ENCODE measurements around the gene GRB2.

Gene GRB2

DNA sequence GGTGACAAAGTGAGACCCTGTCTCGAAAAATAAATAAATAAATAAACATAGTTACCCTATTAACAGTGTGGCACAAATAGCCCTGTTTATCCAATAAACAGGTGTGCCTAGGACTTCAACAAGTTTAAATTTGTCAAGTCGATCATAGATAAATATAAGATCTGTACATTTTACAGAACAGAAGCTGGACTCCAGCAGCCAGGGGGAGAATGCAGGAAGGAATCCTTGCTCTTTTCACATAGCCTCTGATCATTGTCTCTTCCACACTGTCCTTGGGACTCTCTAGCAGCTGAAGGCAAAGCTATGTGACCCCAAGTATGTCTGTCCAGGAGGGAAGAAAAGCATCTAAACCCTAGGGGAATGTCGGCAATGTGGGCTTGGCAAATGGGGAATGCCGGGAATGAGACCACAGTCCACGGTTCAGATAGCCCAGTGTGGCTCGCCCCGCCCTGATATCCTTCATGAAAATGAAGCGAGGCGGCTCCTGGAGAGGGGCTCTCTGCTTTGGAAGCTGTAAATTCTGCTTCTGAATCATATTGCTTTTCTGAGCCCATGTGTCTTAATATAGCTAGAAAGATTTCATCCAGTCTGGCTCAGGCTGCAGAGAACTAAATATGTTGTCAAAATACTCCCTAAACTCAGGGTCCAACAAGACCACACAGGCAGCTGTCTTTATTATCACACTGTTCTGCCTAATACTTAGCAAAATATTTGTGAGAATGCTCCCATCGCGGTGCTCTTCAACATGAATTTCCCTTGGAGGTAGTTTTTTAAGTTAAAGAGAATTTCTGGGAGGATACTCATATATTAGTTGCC lies 24.9 kb upstream of the GRB2 start:
- Mint-ChIP-seq H3K9me3 (no peaks in the 10 kb centered on the region), H3K36me3 (no peaks in the 10 kb centered on the region), H3K4me1 (peaks cover 13% of the 10 kb centered on the region), H3K27ac (no peak overlapping the region), H3K4me3 (no peak overlapping the region)
- ATAC-seq (no peak), DNase-seq (ENCODE audit: low spot score in 2 of 2) (no peak)

DNA sequence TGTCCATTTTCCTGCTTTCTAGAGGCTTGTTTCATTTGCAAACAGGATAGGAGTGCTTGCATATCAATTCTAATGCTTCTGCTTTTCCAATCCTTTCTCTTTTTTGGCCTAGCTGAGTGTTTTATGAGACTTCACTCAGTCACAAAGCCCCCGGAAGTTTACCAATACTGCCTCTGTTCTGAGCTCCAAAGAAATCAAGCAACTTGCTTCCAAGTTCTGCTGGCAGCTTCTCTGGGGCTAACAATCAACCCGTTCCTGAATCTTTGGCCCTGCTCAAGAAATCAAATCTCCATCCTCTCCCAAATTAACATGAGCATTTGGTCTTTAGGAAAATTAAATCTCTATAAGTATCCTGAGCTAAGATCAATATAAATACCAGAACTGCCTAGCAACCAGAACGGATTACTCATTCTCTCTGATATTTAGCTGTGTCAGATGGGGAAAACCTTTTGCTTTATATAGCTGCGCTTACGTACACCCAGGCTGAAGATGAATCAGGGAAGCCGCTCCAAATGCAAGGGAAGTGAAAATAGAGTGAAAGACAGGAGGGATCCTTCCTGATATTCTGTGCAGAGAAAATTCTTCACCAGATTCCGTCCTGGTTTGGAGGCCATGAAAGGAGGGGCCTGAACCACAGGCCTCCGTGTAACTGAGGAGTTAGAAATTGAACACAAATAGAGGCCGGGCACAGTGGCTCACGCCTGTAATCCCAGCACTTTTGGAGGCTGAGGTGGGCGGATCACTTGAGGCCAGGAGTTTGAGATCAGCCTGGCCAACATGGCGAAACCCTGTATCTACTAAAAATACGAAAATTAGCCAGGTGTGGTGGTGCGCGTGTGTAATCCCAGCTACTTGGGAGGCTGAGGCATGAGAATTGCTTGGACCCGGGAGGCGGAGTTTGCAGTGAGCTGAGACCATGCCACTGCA lies 23.3 kb upstream of the GRB2 start:
- Mint-ChIP-seq H3K4me3 (no peak overlapping the region), H3K27ac (no peak overlapping the region), H3K4me1 (peaks cover 6% of the 10 kb centered on the region), H3K9me3 (no peaks in the 10 kb centered on the region), H3K36me3 (no peaks in the 10 kb centered on the region)
- ATAC-seq = peak; percentile 69
- DNase-seq (ENCODE audit: low spot score in 2 of 2) = no peak

DNA sequence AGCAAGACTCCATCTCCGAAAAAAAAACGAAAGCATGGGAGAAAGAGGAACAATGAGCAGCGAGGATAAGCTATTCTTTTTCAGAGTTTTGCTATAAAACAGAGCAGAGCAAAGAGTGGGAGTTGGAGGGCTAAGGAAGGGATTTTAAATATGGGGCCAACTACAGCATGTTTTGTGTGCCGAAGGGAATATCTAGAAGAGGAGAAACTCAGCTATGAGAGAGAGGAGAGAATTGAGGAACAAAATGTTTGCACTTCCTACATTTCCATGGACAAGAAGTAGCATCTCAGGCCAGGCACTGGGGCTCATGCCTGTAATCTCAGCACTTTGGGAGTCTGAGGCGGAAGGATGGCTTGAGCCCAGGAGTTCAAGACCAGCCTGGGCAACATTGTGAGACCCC lies 13.1 kb upstream of the GRB2 start:
- no peak for DNase-seq (ENCODE audit: low spot score in 2 of 2)
- no peak overlapping the region for H3K4me3 Mint-ChIP-seq
- no peaks in the 10 kb centered on the region for H3K9me3 Mint-ChIP-seq
- H3K4me1 Mint-ChIP-seq = peaks cover 6% of the 10 kb centered on the region
- ATAC-seq = no peak
- H3K36me3 Mint-ChIP-seq = no peaks in the 10 kb centered on the region
- H3K27ac Mint-ChIP-seq = no peak overlapping the region

DNA sequence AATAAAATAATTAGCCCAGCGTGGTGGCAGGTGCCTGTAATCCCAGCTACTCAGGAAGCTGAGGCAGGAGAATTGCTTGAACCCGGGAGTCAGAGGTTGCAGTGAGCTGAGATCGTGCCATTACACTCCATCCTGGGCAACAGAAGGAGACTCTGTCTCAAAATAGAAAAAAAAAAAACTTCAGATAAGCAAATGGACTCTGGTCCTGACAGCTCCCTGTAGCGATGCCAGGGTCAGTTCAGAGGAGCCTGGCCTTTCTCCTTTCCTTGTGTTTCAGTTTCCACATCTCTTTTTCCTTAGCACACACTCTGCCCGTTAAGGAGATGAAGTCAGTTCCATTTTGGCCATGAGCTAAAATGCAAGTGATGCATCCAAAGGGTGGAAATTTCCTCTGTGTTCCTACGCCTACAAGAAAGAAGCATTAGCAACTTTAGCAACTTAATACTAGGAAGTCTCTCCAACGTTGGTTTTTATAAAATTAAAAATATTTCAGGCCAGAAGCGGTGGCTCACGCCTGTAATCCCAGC lies 11.6 kb upstream of the GRB2 start:
- DNase-seq (ENCODE audit: low spot score in 2 of 2) = no peak
- H3K4me3 Mint-ChIP-seq = no peak overlapping the region
- no peaks in the 10 kb centered on the region for H3K36me3 Mint-ChIP-seq
- H3K27ac Mint-ChIP-seq = no peak overlapping the region
- no peak for ATAC-seq
- H3K4me1 Mint-ChIP-seq = peaks cover 18% of the 10 kb centered on the region
- no peaks in the 10 kb centered on the region for H3K9me3 Mint-ChIP-seq

DNA sequence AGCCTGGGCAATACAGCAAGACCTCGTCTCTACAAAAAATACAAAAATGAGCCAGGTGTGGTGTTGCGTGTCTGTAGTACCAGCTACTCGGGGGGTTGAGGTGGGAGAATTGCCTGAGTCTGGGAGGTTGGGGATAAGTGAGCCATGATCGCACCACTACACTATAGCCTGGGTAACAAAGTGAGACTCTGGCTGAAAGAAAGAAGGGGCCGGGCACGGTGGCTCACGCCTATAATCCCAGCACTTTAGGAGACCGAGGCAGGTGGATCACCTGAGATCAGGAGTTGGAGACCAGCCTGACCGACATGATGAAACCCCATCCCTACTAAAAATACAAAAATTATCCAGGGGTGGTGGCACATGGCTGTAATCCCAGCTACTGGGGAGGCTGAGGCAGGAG lies 10.5 kb upstream of the GRB2 start:
- Mint-ChIP-seq H3K4me1 (peaks cover 21% of the 10 kb centered on the region), H3K9me3 (no peaks in the 10 kb centered on the region), H3K4me3 (no peak overlapping the region), H3K36me3 (no peaks in the 10 kb centered on the region), H3K27ac (peak overlapping the region; percentile 74)
- no peak for ATAC-seq
- no peak for DNase-seq (ENCODE audit: low spot score in 2 of 2)

DNA sequence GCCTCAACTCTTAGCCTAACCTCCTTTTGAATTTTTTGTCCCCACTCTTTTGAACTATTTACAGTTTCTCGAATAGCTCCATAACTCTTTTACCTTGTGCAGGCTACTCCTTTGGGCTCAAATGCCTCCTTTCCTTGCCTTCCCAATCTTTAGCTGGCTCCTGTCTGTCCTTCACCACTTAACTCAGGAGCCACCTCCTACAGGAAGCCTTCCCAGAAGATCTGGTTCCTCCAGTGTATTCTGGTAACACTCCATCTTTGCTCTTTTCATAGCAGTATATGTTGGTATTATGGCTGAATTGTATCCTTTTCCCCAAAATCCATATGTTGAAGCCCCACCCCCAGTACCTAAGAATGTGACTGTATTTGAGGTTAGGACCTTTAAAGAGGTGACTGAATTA lies 9.0 kb upstream of the GRB2 start:
- Mint-ChIP-seq H3K4me3 (no peak overlapping the region), H3K4me1 (peaks cover 21% of the 10 kb centered on the region), H3K9me3 (no peaks in the 10 kb centered on the region), H3K27ac (peak overlapping the region; percentile 32), H3K36me3 (no peaks in the 10 kb centered on the region)
- DNase-seq (ENCODE audit: low spot score in 2 of 2) = no peak
- no peak for ATAC-seq

DNA sequence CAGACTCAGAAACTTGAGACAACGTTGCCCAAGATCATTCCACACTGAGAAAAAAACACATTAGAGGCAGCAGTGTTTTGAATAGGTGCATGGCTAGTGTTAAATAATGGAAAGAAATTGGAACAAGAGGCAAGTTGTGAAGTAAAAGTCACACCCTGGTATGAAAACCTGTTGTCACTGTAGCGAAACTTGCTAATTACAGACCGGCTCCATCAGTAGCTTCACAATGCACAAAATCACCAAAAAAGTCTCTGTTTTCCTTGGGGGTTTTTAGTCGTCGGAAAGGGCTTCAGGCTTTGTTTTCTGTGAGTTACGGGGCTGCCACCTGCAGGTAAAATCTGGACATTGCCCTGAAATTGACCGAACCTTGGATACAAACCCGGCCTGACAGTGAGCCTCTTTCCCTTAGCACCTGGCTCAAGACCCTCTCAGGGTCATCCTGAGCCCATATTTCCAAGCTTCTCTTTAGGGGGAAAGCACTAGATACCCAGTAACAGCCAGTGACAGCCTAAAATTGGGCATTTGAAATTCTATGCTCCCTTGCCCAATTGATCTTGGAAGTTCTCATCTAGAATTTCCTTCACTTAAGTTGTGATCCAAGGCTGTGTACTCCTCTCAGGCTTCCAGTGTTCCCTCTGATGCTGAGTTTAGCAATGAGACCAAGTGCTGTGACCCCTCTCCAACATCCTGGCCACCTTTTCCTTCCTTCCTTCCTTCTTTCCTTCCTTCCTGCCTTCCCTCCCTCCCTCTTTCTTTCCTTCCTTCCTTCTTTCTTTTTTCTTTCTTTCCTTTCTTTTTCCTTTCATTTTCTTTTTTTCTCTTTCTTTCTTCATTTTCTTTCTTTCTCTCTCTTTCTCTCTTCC lies 7.2 kb upstream of the GRB2 start:
- no peaks in the 10 kb centered on the region for H3K36me3 Mint-ChIP-seq
- H3K4me3 Mint-ChIP-seq = no peak overlapping the region
- DNase-seq (ENCODE audit: low spot score in 2 of 2) (peak; percentile 61 to 87), ATAC-seq (peak; percentile 83)
- peaks cover 15% of the 10 kb centered on the region for H3K4me1 Mint-ChIP-seq
- H3K27ac Mint-ChIP-seq = peak overlapping the region; percentile 77
- no peaks in the 10 kb centered on the region for H3K9me3 Mint-ChIP-seq

DNA sequence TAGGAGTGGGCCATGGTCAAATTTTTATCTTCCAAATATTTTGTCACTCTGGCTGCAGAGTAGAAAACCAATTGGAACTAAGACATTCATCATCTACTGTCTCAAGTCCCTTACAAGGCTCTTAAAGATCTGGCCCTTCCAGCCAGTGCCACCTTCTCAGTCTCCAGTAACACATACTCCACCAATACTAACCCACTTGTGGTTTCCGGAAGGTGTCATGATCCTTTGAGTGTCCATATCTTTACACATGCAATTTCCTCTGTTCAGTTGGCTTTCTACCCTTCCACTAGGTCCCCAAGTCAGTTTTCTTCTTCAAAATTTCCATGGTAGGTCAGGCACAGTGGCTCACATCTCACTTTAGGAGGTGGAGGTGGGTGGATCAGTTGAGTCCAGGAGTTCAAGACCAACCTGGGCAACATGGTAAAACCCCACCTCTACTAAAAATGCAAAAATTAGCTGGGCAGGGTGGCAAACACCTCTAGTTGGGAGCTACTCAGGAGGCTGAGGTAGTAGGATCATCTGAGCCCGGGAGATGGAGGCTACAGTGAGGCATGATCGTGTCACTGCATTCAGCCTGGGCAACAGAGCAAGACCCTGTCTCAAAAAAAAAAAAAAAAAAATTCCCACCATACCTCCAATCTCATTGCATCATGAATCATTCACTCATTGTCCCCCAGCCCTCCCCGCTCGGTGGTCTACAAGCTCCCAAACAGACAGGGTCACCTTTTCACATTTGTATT lies 6.0 kb upstream of the GRB2 start:
- ATAC-seq = peak; percentile 35
- no peak overlapping the region for H3K27ac Mint-ChIP-seq
- H3K9me3 Mint-ChIP-seq = no peaks in the 10 kb centered on the region
- H3K4me3 Mint-ChIP-seq = no peak overlapping the region
- no peak for DNase-seq (ENCODE audit: low spot score in 2 of 2)
- no peaks in the 10 kb centered on the region for H3K36me3 Mint-ChIP-seq
- H3K4me1 Mint-ChIP-seq = peaks cover 21% of the 10 kb centered on the region

DNA sequence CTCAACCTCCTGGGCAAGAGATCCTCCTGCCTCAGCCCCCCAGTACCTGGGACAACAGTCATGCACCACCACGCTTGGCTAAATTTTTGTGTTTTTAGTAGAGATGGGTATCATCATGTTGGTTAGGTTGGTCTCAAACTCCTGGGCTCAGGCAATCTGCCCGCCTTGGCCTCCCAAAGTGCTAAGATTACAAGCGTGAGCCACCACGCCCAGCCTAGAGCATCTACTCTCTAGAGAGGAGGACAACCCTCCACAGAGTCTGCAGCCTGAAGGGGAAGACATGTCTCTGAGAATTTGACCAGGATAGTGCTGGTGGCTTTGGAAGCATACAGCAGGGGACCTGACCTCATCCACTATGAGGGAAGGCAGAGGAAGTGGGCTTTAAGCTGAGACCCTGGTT lies 4.7 kb upstream of the GRB2 start:
- Mint-ChIP-seq H3K4me1 (peaks cover 29% of the 10 kb centered on the region), H3K9me3 (no peaks in the 10 kb centered on the region), H3K27ac (peak overlapping the region; percentile 2), H3K36me3 (peaks cover 2% of the 10 kb centered on the region), H3K4me3 (no peak overlapping the region)
- no peak for ATAC-seq
- DNase-seq (ENCODE audit: low spot score in 2 of 2) = no peak

DNA sequence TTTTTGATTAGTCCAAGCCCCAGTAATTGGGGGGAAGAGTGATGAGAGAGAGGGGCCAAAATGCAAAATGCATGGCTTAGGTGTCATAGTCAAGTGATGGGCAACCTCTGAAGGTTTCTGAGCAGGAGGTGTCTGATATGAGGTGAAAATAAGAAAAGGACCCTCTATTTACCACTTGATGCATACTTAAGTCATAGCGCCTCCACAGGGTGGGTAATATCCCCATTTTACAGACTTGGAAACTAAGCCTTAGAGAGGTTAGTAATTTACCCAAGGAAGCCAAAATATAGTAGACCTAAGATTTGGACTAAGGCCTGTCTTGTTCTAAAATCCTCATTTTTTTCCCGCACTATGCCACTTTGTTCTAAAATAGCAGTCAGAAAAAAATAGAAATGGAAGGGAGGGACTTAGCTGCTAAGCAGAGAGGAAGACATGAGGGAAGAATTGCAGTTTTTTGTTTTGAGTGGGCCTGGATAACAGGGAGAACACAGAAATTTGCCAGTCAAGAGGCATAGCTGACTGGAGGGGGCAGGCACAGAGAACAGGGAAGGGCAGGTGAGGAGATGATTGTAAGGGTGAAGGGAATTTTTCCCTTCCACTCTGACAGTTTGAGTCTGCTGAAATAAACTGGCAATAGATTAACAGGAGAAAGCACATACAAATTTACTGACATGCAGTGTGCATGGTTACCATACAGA lies 2.3 kb upstream of the GRB2 start:
- peaks cover 23% of the 10 kb centered on the region for H3K36me3 Mint-ChIP-seq
- H3K27ac Mint-ChIP-seq = no peak overlapping the region
- H3K9me3 Mint-ChIP-seq = no peaks in the 10 kb centered on the region
- ATAC-seq = no peak
- H3K4me1 Mint-ChIP-seq = peaks cover 31% of the 10 kb centered on the region
- no peak for DNase-seq (ENCODE audit: low spot score in 2 of 2)
- H3K4me3 Mint-ChIP-seq = no peak overlapping the region

DNA sequence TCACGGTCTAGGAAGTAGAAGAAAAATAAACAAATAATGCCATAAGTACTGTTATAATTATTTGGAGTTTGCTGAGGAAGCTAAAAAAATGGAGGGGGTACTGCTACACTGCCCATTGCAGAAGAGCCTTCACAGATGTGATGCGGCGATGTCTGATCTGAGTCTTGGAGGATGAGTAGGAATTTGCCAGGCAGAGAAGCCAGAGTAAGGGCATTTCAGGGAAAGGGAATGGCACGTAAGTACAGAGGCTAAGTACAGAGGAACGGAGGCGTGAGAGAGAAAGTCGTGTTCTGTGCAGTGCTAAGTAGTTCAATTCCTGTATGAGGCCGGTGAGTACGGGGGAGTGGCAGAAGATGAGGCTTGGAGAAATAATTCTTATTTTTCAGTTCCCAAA lies 741 bp upstream of the GRB2 start:
- H3K9me3 Mint-ChIP-seq = no peaks in the 10 kb centered on the region
- H3K4me3 Mint-ChIP-seq = peak overlapping the region; percentile 89
- peaks cover 36% of the 10 kb centered on the region for H3K36me3 Mint-ChIP-seq
- no peak for ATAC-seq
- peak overlapping the region; percentile 94 for H3K27ac Mint-ChIP-seq
- no peak for DNase-seq (ENCODE audit: low spot score in 2 of 2)
- peaks cover 36% of the 10 kb centered on the region for H3K4me1 Mint-ChIP-seq

DNA sequence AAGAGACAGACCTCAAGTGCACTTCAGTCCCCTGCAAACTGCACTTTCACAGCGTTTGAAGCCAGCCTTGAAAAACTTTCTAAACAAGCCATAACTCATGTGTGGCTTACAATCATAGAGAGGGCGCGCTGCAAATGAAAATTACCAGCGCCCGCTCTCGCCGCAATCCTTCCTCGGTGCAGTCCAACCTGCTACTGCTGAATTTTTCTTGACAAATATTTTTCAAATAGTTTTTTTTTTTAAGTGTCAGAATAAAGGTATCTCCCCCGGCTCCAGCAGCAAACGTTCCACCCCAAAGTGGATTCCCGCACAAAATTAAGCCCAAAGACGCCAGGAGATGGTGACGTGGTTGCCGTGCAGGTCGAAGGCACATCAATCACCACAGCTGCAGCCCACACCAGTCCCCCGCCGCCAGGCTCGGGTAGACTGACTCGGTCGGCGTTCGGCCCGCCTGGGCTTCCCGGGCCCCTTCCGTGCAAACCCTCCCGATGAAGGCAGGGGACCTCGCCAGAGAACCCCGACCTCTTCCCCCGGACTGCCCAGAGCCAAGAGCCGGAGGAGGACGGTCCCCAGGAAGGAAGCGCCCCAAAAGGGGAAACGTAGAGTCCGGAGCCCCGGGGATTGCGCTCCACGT lies 630 bp downstream of the GRB2 start:
- H3K4me3 Mint-ChIP-seq = peak overlapping the region; percentile 89
- no peaks in the 10 kb centered on the region for H3K9me3 Mint-ChIP-seq
- peak; percentile 60 for ATAC-seq
- H3K36me3 Mint-ChIP-seq = peaks cover 47% of the 10 kb centered on the region
- DNase-seq (ENCODE audit: low spot score in 2 of 2) = peak; percentile 35 to 82
- H3K27ac Mint-ChIP-seq = peak overlapping the region; percentile 94
- H3K4me1 Mint-ChIP-seq = peaks cover 36% of the 10 kb centered on the region

DNA sequence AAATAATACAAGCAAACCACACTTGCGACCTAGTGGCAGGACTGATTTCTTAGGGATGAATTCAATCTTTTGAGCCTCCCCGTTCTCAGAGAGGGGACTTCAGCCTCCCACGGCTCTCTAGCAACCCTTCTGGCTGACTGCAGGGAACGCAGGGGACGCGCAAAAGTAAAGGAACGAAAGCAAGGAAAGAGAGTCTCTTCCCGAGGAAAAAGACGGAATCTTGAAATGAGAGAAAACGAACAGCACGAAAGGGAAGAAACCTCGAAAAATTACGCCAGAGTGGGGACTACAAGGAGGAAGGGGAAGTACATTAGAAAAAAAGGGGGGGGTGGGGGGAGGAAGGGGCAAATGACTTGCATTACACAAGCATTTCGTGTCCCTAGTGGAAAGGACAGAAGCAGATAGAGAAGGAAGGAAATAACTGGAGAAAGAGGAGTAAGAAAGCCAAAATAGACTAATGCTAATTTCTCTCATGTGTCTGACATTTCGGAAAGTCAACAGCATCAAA lies 1.2 kb downstream of the GRB2 start:
- Mint-ChIP-seq H3K9me3 (no peaks in the 10 kb centered on the region), H3K27ac (peak overlapping the region; percentile 94), H3K36me3 (peaks cover 52% of the 10 kb centered on the region), H3K4me3 (peak overlapping the region; percentile 89), H3K4me1 (peaks cover 36% of the 10 kb centered on the region)
- ATAC-seq (peak; percentile 19), DNase-seq (ENCODE audit: low spot score in 2 of 2) (peak; percentile 25 to 74)

Data from stimulated activated effector memory CD8-positive, alpha-beta T cell treated with anti-CD3 and anti-CD28 coated beads, Interleukin-12 subunit alpha, Interleukin-12 subunit beta, amount 100 ng/mL, for 72 hours (primary cell).